Gastroesophageal sphincter (tissue), 4 donors: ENCODE measurements around the gene PIGO. TPM values are rescaled to one million over a fixed set of nuclear protein-coding genes. Genes with fewer than 3 reads are reported as not detected.

Source experiments
- ATAC-seq: fragments of 150-250 bp; one replicate; pipeline ENCODE4 v1.9.1; 2016; ENCODE audit warnings: mild to moderate bottlenecking, moderate library complexity
- H3K27ac ChIP-seq, 4 donors: fragments of 200-600 bp; sonication (generic) in 3 of 4; 1 replicate in 3 of 4; 2 replicates in 1 of 4; pipeline ENCODE4 v1.5.1; 2016 to 2019
- H3K27me3 ChIP-seq: fragments of 200-600 bp; sonication (generic); one replicate; pipeline ENCODE4 v1.5.1; 2019
- H3K36me3 ChIP-seq, 2 donors: fragments of 200-600 bp; sonication (generic); one replicate each; pipeline ENCODE4 v1.5.1; 2019; ENCODE audit warnings: control low read depth in 1 of 2
- H3K4me1 ChIP-seq, 3 donors: fragments of 200-600 bp; sonication (generic); 1 replicate in 2 of 3; 2 replicates in 1 of 3; pipeline ENCODE4 v1.5.1; 2016 to 2019; ENCODE audit warnings: control low read depth in 2 of 3
- H3K4me3 ChIP-seq, 2 donors: fragments of 200-600 bp; sonication (generic); one replicate each; pipeline ENCODE4 v1.5.1; 2019; ENCODE audit warnings: mild to moderate bottlenecking in 1 of 2, moderate library complexity in 1 of 2
- H3K9me3 ChIP-seq, 3 donors: fragments of 200-600 bp; sonication (generic); one replicate each; pipeline ENCODE4 v1.5.1; 2017 to 2019; ENCODE audit warnings: control low read depth in 2 of 3
- CTCF ChIP-seq, 4 experiments: fragments of 200-600 bp in 2 of 4; fragments of 450-650 bp in 2 of 4; sonication (generic) in 1 of 4; IDR thresholded peaks; one replicate each; pipeline ENCODE4 v1.5.1; 2017 to 2019; ENCODE audit warnings: antibody characterized with exemption in 4 of 4, mild to moderate bottlenecking in 2 of 4, moderate library complexity in 2 of 4
- EP300 ChIP-seq: sonication (generic); formaldehyde crosslinking; IDR thresholded peaks from one replicate; pipeline ENCODE4 v1.6.1; 2017; ENCODE audit warnings: antibody characterized with exemption, mild to moderate bottlenecking
- POLR2A ChIP-seq, 2 donors: fragments of 450-650 bp; IDR thresholded peaks; one replicate each; pipeline ENCODE4 v1.6.1; 2017; ENCODE audit warnings: antibody characterized with exemption in 2 of 2, mild to moderate bottlenecking in 2 of 2, moderate library complexity in 1 of 2
- POLR2AphosphoS5 ChIP-seq: sonication (generic); formaldehyde crosslinking; IDR thresholded peaks from one replicate; pipeline ENCODE4 v1.6.1; 2017; ENCODE audit warnings: antibody characterized with exemption
- WGBS, 2 donors: methylation state at CpG; one replicate each; pipeline ENCODE4 v1.1.5; 2018; ENCODE audit warnings: low coverage in 1 of 2; 5-methylcytosine and 5-hydroxymethylcytosine counted together
- total RNA-seq, 4 donors: library from RNA; depleted of rRNA; stranded (reverse); fragments of >200 nt; gene quantifications; one replicate each; pipeline ENCODE4 v1.1.0, GENCODE V29; 2016

Gene PIGO
- total RNA-seq: 10 to 100 TPM in 2 of 4 donors, 1 to 10 TPM in 2; 6.5 to 11.4 (median 9.9) TPM

- WGBS, 2 donors: 0% methylated on average over 5 to 21 of the region's 53 CpGs
- peaks cover 0 to 25% (median 8%) of the 10 kb centered on the region in 3 donors for H3K4me1 ChIP-seq
- H3K9me3 ChIP-seq: no peaks in the 10 kb centered on the region
- H3K4me3 ChIP-seq: peak within 1 kb of the TSS; percentile 88 to 99
- TF ChIP-seq EP300 (no peak), POLR2A (IDR thresholded peaks at IDR 0.05) (peak in 1 of 2 donors; percentile 29), CTCF (IDR thresholded peaks at IDR 0.05) (peak; percentile 46 to 87 (median 74)), POLR2AphosphoS5 (peak; percentile 56)
- no peaks in the 10 kb centered on the region for H3K27me3 ChIP-seq
- peak within 1 kb of the TSS; percentile 91 to 99 (median 95) for H3K27ac ChIP-seq
- peaks cover 0 to 55% of the 10 kb centered on the region in 2 donors for H3K36me3 ChIP-seq
- peak; percentile 94 for ATAC-seq
Measured at GRCh38 chr9:35096035-35096849, at the start of gene PIGO. PIGO (minus strand) TSS chr9:35096591; CDS start chr9:35095565, 1,026 bp downstream.

- WGBS, 2 donors: 90 to 100% methylated on average over 2 to 4 of the region's 5 CpGs
- no peak overlapping the region for H3K27ac ChIP-seq
- no peaks in the 10 kb centered on the region for H3K4me1 ChIP-seq
- peaks cover 0 to 26% (median 0%) of the 10 kb centered on the region in 3 donors for H3K9me3 ChIP-seq
- ATAC-seq: no peak
- no peak overlapping the region for H3K4me3 ChIP-seq
- TF ChIP-seq POLR2A (IDR thresholded peaks at IDR 0.05) (no peak), POLR2AphosphoS5 (no peak), EP300 (no peak), CTCF (IDR thresholded peaks at IDR 0.05) (no peak)
- no peaks in the 10 kb centered on the region for H3K27me3 ChIP-seq
- no peaks in the 10 kb centered on the region for H3K36me3 ChIP-seq
Measured at GRCh38 chr9:35142037-35142436, 45.6 kb upstream of the PIGO start.

- no peak for ATAC-seq
- Histone ChIP-seq H3K36me3 (no peaks in the 10 kb centered on the region), H3K4me1 (no peaks in the 10 kb centered on the region), H3K4me3 (no peak overlapping the region), H3K27me3 (no peaks in the 10 kb centered on the region), H3K9me3 (peaks cover 0 to 26% (median 0%) of the 10 kb centered on the region in 3 donors), H3K27ac (no peak overlapping the region)
- no peak for TF ChIP-seq POLR2A (IDR thresholded peaks at IDR 0.05)
- TF ChIP-seq CTCF (IDR thresholded peaks at IDR 0.05): no peak
- TF ChIP-seq POLR2AphosphoS5: no peak
- TF ChIP-seq EP300: no peak
- WGBS, 2 donors: 81 to 86% methylated on average over 2 of the region's 2 CpGs
Measured at GRCh38 chr9:35140093-35140492, 43.7 kb upstream of the PIGO start.

GRCh38 chr9:35136866-35137265 lies 40.5 kb upstream of the PIGO start:
- no peak overlapping the region for H3K27ac ChIP-seq
- 72 to 77% methylated on average over 3 to 8 of the region's 8 CpGs for WGBS, 2 donors
- peaks cover 0 to 9% (median 0%) of the 10 kb centered on the region in 3 donors for H3K9me3 ChIP-seq
- H3K36me3 ChIP-seq: no peaks in the 10 kb centered on the region
- H3K4me3 ChIP-seq: no peak overlapping the region
- no peak for ATAC-seq
- H3K27me3 ChIP-seq: no peaks in the 10 kb centered on the region
- TF ChIP-seq CTCF (IDR thresholded peaks at IDR 0.05) (no peak), EP300 (no peak), POLR2A (IDR thresholded peaks at IDR 0.05) (no peak), POLR2AphosphoS5 (no peak)
- H3K4me1 ChIP-seq: no peaks in the 10 kb centered on the region

- Histone ChIP-seq H3K4me1 (no peaks in the 10 kb centered on the region), H3K36me3 (no peaks in the 10 kb centered on the region), H3K4me3 (no peak overlapping the region), H3K27ac (no peak overlapping the region), H3K9me3 (peaks cover 0 to under 1% (median 0%) of the 10 kb centered on the region in 3 donors), H3K27me3 (no peaks in the 10 kb centered on the region)
- 87 to 89% methylated on average over 7 of the region's 7 CpGs for WGBS, 2 donors
- no peak for ATAC-seq
- TF ChIP-seq EP300 (no peak), CTCF (IDR thresholded peaks at IDR 0.05) (no peak), POLR2A (IDR thresholded peaks at IDR 0.05) (no peak), POLR2AphosphoS5 (no peak)
Measured at GRCh38 chr9:35135988-35136387, 39.6 kb upstream of the PIGO start.
